GM12865 (cell line): ENCODE results near the gene MYH10.

Experiments used
- DNase-seq: peaks from one replicate; pipeline ENCODE4 v3.0.0; 2010; ENCODE audit warnings: low read depth
- H3K4me3 ChIP-seq: 2 replicates; pipeline ENCODE4 v1.5.1; 2011; ENCODE audit warnings: mild to moderate bottlenecking, low read depth, low read length, control low read depth
- TF ChIP-seq, protein P1 (sequence below): IDR thresholded peaks from 2 replicates; pipeline ENCODE4 v1.5.1; 2011; ENCODE audit warnings: low read length, control low read depth, low read depth, inconsistent platforms; ENCODE audit not compliant: insufficient read depth; ENCODE audit errors: missing control alignments

The MYH10 gene

DNA sequence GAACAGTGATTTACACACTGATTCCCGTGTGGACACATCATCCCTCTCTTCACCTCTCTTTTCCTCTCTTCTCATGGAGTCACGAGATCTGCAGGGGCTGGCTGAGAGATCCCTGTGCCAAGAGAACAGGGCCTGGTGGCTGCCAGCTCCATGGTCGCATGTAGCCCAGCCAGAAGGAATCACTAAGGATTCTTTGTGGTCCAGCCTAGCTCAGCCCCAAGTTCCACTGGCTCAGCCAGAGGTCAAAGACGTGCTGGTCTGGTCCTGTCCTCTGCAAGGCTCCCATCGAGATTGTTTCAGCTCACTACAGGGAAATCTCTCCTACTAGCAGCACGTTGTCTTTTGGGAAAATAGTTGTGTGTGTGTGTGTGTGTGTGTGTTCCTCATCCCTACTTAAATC is 128.4 kb downstream of the MYH10 start:
- no peak overlapping the region for H3K4me3 ChIP-seq
- no peak for DNase-seq
- TF ChIP-seq, protein P1, sequence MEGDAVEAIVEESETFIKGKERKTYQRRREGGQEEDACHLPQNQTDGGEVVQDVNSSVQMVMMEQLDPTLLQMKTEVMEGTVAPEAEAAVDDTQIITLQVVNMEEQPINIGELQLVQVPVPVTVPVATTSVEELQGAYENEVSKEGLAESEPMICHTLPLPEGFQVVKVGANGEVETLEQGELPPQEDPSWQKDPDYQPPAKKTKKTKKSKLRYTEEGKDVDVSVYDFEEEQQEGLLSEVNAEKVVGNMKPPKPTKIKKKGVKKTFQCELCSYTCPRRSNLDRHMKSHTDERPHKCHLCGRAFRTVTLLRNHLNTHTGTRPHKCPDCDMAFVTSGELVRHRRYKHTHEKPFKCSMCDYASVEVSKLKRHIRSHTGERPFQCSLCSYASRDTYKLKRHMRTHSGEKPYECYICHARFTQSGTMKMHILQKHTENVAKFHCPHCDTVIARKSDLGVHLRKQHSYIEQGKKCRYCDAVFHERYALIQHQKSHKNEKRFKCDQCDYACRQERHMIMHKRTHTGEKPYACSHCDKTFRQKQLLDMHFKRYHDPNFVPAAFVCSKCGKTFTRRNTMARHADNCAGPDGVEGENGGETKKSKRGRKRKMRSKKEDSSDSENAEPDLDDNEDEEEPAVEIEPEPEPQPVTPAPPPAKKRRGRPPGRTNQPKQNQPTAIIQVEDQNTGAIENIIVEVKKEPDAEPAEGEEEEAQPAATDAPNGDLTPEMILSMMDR, result no peak

DNA sequence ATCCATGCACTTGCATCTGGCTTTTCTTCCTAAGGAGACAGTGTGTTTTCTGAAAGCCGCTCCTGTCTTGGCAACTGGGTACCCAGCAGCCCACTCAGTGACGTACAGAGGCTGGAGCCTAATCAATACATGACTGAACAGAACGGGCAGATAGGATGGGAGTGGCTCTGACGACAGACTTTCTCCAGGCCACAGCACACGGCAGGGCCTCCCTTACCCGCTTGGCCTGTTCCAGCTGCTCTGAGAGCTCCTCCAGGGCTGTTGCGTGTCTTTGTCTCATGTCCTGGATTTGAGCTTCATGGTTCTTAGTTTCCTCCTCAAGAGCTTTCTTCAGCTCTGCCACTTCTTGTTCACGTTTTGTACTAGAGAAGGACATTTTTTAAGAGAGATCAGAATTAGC is 129.9 kb downstream of the MYH10 start:
- TF ChIP-seq, protein P1, result no peak
- DNase-seq, result no peak
- no peak overlapping the region for H3K4me3 ChIP-seq

DNA sequence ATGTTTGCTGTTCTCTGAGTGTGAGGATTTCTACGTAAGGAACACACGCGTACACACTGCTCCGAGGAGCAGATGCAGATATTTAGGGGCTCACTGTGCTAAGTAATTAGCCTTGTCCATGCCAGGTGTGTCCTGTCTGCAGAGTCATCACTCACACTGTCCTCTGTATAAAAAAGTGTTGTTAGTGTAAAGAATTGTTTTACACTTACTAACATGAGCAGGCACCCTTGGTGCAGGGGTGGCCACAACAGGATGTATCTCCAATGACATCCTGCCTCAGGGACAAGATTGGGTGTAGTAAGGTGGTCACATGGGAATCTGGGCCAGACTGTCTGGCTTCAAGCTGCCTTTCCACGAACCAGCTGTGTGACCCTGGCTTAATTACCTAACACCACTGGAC is 130.9 kb downstream of the MYH10 start:
- no peak overlapping the region for H3K4me3 ChIP-seq
- TF ChIP-seq, protein P1, result no peak
- no peak for DNase-seq

DNA sequence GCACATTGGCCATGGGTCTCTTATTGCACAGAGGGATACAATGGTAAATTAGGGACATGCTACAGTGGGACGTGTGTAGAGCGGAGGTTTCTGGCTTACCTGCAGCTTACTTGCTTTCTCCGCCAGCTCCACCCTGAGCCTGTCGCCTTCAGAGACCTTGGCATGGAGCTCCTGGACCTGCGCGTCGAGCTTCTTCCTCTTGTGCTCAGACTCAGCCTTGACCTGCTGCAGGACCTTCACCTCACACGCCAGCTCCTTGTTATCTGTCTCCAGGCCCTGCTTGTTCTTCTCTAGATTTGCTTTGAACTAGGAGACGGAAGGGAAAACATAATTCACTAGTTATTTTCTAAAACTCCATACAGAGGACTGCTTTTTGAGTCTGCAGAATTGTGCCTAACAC is 131.4 kb downstream of the MYH10 start:
- no peak overlapping the region for H3K4me3 ChIP-seq
- TF ChIP-seq, protein P1, result no peak
- DNase-seq, result no peak

DNA sequence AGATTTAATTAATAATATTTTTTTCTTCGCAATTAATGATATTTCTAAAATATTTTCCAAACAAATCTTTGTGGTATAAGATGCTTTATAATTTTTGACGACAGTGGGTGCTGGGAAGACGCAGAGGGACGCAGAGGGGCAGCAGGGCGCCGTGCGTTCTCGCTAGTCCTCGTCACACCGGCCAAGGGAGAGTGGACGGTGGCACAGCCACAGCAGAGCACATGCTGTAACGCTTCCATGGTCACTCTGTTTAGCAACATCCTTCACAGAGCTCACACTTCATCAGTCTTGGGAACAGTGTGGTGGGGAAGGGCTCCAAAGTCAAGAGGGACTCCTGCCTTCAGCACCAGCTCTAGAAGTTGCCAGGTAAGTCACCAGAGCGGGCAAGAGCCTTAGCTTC is 134.4 kb downstream of the MYH10 start:
- no peak for DNase-seq
- TF ChIP-seq, protein P1, result no peak

DNA sequence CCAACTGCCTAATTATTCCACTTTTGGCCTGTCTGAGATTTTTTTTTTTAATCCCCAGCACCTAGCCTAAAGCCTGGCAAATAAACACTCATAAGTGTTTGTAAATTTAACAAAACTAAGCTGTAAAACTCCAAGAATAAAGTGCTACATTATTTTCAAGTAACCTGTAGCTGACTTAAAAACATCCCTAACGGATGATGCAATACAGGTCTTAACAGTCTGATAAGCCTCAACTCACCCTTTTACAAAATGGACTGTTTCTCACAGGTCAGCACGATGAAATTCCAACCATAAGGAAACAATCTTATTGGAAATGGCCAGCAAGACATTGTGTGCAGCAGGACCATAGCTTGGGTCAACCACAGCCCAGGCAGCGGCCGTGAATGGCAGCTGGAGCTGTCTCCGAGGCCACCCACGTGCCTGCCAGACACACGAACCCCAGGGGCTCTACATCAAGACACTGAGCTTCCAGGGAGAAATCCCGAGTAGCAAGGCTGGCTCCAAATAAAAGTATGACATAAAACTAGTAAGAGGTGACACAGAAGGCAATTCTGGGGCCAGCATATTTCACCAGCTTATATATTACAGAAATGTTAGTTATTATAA is 135.9 kb downstream of the MYH10 start:
- TF ChIP-seq, protein P1, result no peak
- DNase-seq, result no peak
- H3K4me3 ChIP-seq, result no peak overlapping the region

More for the DNA sequence above, 134.4 kb downstream of the MYH10 start:
- no peak overlapping the region for H3K4me3 ChIP-seq

DNA sequence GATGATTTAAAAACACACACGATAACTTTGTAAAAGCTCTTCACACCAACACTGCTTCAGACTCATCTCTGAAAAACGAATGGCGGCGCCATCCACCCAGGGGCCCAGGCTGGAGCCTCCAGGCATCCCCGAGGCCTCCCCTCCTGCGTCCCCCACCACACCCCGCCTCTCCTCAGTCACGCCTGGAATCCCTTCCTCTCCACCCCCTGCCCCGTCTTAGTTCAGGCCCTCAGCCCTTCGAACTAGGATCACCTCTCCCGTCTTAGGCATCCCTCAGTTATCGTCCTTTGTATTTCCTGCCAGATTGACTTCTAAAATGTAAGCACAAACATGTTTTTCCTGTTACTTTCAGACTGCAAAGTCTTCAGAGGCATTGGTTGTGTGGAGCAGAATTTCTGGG is 136.5 kb downstream of the MYH10 start:
- TF ChIP-seq, protein P1, result no peak
- no peak for DNase-seq
- H3K4me3 ChIP-seq, result no peak overlapping the region
